Fibroblast of villous mesenchyme (primary cell): ENCODE measurements around the gene YAP1. TPM values are rescaled to one million over a fixed set of nuclear protein-coding genes. Genes with fewer than 3 reads are reported as not detected.

ENCODE experiments used
- DNase-seq: peaks from one replicate; pipeline ENCODE4 v3.0.0-alpha.2; 2010; ENCODE audit warnings: low read depth
- H3K4me3 ChIP-seq: 2 replicates; pipeline ENCODE4 v1.5.1; 2011; ENCODE audit warnings: low read depth, mild to moderate bottlenecking, low read length
- CTCF ChIP-seq: IDR thresholded peaks from 2 replicates; pipeline ENCODE4 v1.5.1; 2012; ENCODE audit warnings: low read depth, mild to moderate bottlenecking, low read length; ENCODE audit not compliant: insufficient read depth
- total RNA-seq: library from RNA; depleted of rRNA; stranded (reverse); fragments of >200 nt; gene quantifications from 2 replicates; pipeline ENCODE4 v1.2.3, GENCODE V29; 2012

YAP1 gene
- total RNA-seq, 1 donor: 148 TPM

DNA sequence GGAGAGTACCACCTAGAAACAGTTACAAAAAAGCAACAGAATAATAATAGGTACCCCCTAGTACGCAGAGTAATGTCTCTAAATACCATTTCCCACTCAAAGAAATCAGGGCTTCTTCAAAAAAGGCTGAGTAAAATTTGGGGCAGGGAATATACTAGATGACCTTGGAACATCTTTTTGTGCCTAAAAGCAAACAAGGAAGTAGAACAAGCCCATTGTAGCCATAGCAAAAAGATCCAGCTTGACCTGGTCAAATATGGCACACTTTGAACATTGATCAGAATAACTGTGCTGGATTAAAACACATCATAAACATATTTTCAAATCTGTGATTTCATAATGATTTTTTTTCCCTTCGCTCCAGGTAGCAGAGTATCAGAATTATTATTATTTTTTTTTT, 91.5 kb downstream of the YAP1 start:
- DNase-seq: no peak
- no peak for TF ChIP-seq CTCF
- H3K4me3 ChIP-seq: no peak overlapping the region

GRCh38 chr11:102202972-102203371, 92.7 kb downstream of the YAP1 start:
- no peak for TF ChIP-seq CTCF
- DNase-seq: no peak
- H3K4me3 ChIP-seq: no peak overlapping the region

DNA sequence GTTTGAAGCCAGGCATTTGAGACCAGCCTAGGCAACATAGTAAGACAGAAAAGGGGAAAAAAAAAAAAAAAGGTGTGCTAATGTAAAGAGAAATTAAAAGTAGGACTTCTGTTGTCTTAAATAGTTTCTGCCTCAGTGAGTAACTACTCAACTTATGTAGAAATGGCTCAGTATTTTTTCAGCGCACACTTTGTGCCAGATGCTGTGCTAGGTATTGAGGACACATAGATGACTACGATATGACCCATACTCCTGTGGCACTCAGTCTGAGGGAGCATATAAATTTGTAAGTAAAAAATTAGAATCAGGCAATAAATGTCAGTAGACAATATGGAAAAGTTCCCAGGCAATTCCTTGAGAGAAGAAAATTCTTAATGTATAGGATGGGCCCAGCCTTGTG, 93.9 kb downstream of the YAP1 start:
- no peak overlapping the region for H3K4me3 ChIP-seq
- no peak for DNase-seq
- no peak for TF ChIP-seq CTCF

- no peak overlapping the region for H3K4me3 ChIP-seq
- no peak for TF ChIP-seq CTCF
- DNase-seq: no peak
These were observed 95.6 kb downstream of the YAP1 start for GRCh38 chr11:102205805-102206204.

- TF ChIP-seq CTCF: no peak
- no peak for DNase-seq
- no peak overlapping the region for H3K4me3 ChIP-seq
These were observed 98.6 kb downstream of the YAP1 start for GRCh38 chr11:102208835-102209234.

DNA sequence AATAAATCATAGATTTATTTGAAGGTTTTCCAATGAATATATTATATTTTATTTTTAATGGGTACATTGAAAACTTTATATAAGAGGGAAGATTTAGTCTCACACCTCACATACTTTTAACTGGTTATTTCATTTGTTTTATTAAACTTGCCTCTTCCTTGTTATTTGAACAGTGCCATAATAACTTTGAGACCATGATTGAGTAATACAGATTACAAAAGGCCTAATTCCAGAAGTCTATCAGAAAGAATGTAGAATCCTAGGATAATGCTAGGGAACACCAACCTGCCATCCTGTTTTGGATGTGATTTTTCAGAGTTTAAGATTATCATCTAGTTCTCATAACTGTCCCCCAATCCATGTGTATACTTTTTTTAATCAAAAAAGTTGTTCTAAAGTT, 104.4 kb downstream of the YAP1 start:
- TF ChIP-seq CTCF: no peak
- DNase-seq: no peak
- H3K4me3 ChIP-seq: no peak overlapping the region

DNA sequence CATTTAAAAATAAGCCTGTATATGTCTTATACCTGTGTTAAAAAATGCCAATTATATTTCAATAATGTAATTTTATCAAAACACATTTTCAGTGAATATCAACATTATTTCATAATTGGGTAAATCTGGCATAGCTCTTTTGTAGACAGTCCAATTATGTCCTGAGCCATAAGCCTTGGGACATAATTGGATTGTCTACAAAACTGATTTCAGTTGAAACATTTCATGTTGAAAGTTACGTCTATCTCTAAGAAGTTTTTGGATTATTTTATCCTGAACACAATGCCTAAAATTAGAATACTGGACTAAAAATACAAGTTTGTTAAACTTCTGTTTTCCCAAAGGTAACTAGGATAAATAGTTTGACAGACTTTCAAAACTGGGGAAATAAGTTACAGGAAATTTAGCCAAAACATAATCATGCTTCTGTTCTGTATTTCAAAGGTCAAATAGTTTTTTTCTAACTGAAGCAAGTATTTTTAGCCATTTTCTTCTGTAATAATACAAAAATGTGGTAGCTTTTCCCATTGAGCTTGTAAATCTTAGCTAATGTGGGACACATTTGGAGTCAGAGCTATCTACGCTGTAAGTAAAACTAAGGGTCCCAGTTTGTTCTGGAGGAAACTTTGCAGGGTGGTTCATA, 106.3 kb downstream of the YAP1 start:
- H3K4me3 ChIP-seq: no peak overlapping the region
- peak; percentile 19 for DNase-seq
- TF ChIP-seq CTCF: no peak
